HL-60 (cell line): ENCODE measurements around the gene HMGA1.

Experiments
- CTCF ChIP-seq: IDR thresholded peaks from one replicate; pipeline ENCODE4 v1.5.1; 2011; ENCODE audit warnings: low read length, control low read depth, inconsistent platforms; ENCODE audit not compliant: insufficient read depth
- POLR2AphosphoS5 ChIP-seq: IDR thresholded peaks from 2 replicates; pipeline ENCODE4 v1.6.1; 2012; ENCODE audit warnings: low read depth

- TF ChIP-seq CTCF: no peak
- TF ChIP-seq POLR2AphosphoS5: no peak
Observed at GRCh38 chr6:34218691-34219090, 18.0 kb upstream of the HMGA1 start.
